ENCODE measurements around the gene PRR5L. TPM values are rescaled to one million over a fixed set of nuclear protein-coding genes. Genes with fewer than 3 reads are reported as not detected.
A peak's percentile ranks its signal among the peaks of the same experiment; 100 is the strongest.
"Not testable (repeated sequence)": the region's sequence is repeated elsewhere in the genome, so short reads cannot be mapped to it uniquely, and the experiment has no call there.

The PRR5L gene
- total and polyA plus RNA-seq, 8 donors: 10.6 to 27.0 (median 17.4) TPM

- ATAC-seq (no peak), DNase-seq (no peak)
- Histone ChIP-seq H3K4me1 (no peaks in the 10 kb centered on the region), H3K36me3 (no peaks in the 10 kb centered on the region), H3K27ac (no peak overlapping the region), H3K27me3 (no peaks in the 10 kb centered on the region), H3K9me3 (no peaks in the 10 kb centered on the region), H3K4me3 (no peak overlapping the region)
- intact Hi-C loops (cut with DNase I): no loop called here
- TF ChIP-seq CTCF (IDR thresholded peaks at IDR 0.05): no peak
Measured at GRCh38 chr11:36316049-36316448, 20.0 kb downstream of the PRR5L start.

- no peaks in the 10 kb centered on the region for H3K4me1 ChIP-seq
- no peak for TF ChIP-seq CTCF (IDR thresholded peaks at IDR 0.05)
- no peak overlapping the region for H3K4me3 ChIP-seq
- no peak for ATAC-seq
- H3K9me3 ChIP-seq: no peaks in the 10 kb centered on the region
- no peaks in the 10 kb centered on the region for H3K36me3 ChIP-seq
- intact Hi-C loops (cut with DNase I): no loop called here
- no peak for DNase-seq
- H3K27me3 ChIP-seq: no peaks in the 10 kb centered on the region
- H3K27ac ChIP-seq: no peak overlapping the region
Measured at GRCh38 chr11:36317992-36318391, 21.9 kb downstream of the PRR5L start.

GRCh38 chr11:36324956-36325355, 28.9 kb downstream of the PRR5L start:
- DNase-seq, ATAC-seq: not testable (repeated sequence)

GRCh38 chr11:36325403-36325802, 29.3 kb downstream of the PRR5L start:
- ATAC-seq; H3K4me1 ChIP-seq; intact Hi-C loops (cut with DNase I): not testable (repeated sequence)

More at GRCh38 chr11:36324956-36325355, 28.9 kb downstream of the PRR5L start:
- H3K4me1 ChIP-seq; H3K4me3 ChIP-seq; H3K36me3 ChIP-seq; H3K27ac ChIP-seq; H3K27me3 ChIP-seq; intact Hi-C loops (cut with DNase I); H3K9me3 ChIP-seq: not testable (repeated sequence)

GRCh38 chr11:36326524-36327419, 30.7 kb downstream of the PRR5L start:
- Histone ChIP-seq H3K4me3 (no peak overlapping the region), H3K9me3 (no peaks in the 10 kb centered on the region), H3K27me3 (no peaks in the 10 kb centered on the region), H3K4me1 (no peaks in the 10 kb centered on the region), H3K36me3 (no peaks in the 10 kb centered on the region), H3K27ac (no peak overlapping the region)
- intact Hi-C loops (cut with DNase I): no loop called here
- no peak for TF ChIP-seq CTCF (IDR thresholded peaks at IDR 0.05)
- DNase-seq (no peak), ATAC-seq (peak; percentile 76)

More at GRCh38 chr11:36325403-36325802, 29.3 kb downstream of the PRR5L start:
- not testable (repeated sequence) for H3K27me3 ChIP-seq, H3K4me3 ChIP-seq, DNase-seq, H3K27ac ChIP-seq, H3K36me3 ChIP-seq, H3K9me3 ChIP-seq

- intact Hi-C loops (cut with DNase I): no loop called here
- H3K9me3 ChIP-seq: no peaks in the 10 kb centered on the region
Measured at GRCh38 chr11:36328966-36329673, 33.0 kb downstream of the PRR5L start.

More at GRCh38 chr11:36328966-36329673, 33.0 kb downstream of the PRR5L start:
- DNase-seq (no peak), ATAC-seq (no peak)
- TF ChIP-seq CTCF (IDR thresholded peaks at IDR 0.05): no peak
- H3K27me3 ChIP-seq: no peaks in the 10 kb centered on the region
- no peaks in the 10 kb centered on the region for H3K4me1 ChIP-seq
- H3K27ac ChIP-seq: no peak overlapping the region
- H3K4me3 ChIP-seq: no peak overlapping the region
- no peaks in the 10 kb centered on the region for H3K36me3 ChIP-seq
